Trophoblast cell (in vitro differentiated cells and primary cell): Measurements from ENCODE around the gene RSBN1. TPM values are rescaled to one million over a fixed set of nuclear protein-coding genes. Genes with fewer than 3 reads are reported as not detected.

Experiments used
- DNase-seq, 2 donors: peaks; one replicate each; pipeline ENCODE4 v3.0.0-alpha.2; 2016
- H2AFZ ChIP-seq: 2 replicates; pipeline ENCODE4 v1.6.1; 2013; ENCODE audit warnings: low read length, moderate library complexity, mild to moderate bottlenecking; ENCODE audit not compliant: insufficient read depth, poor library complexity
- H2AK5ac ChIP-seq: 2 replicates; pipeline ENCODE4 v1.6.1; 2013; ENCODE audit warnings: mild to moderate bottlenecking, low read length
- H2BK120ac ChIP-seq: 2 replicates; pipeline ENCODE4 v1.6.1; 2013; ENCODE audit warnings: low read length, mild to moderate bottlenecking, moderate library complexity; ENCODE audit not compliant: insufficient read depth, poor library complexity
- H2BK12ac ChIP-seq: 2 replicates; pipeline ENCODE4 v1.6.1; 2013; ENCODE audit warnings: mild to moderate bottlenecking, low read length, moderate library complexity
- H2BK5ac ChIP-seq: 2 replicates; pipeline ENCODE4 v1.6.1; 2013; ENCODE audit warnings: low read length, low read depth, moderate library complexity, mild to moderate bottlenecking; ENCODE audit not compliant: poor library complexity
- H3K14ac ChIP-seq: 2 replicates; pipeline ENCODE4 v1.6.1; 2013; ENCODE audit warnings: mild to moderate bottlenecking, low read length
- H3K18ac ChIP-seq: 2 replicates; pipeline ENCODE4 v1.6.1; 2013; ENCODE audit warnings: mild to moderate bottlenecking, low read length
- H3K23ac ChIP-seq: 2 replicates; pipeline ENCODE4 v1.6.1; 2013; ENCODE audit warnings: low read length
- H3K27ac ChIP-seq: 2 replicates; pipeline ENCODE4 v1.5.1; 2013; ENCODE audit warnings: low read depth, mild to moderate bottlenecking, inconsistent platforms, low read length, moderate library complexity
- H3K27me3 ChIP-seq: 2 replicates; pipeline ENCODE4 v1.6.1; 2013; ENCODE audit warnings: inconsistent platforms, mild to moderate bottlenecking, low read length, moderate library complexity; ENCODE audit not compliant: insufficient read depth
- H3K36me3 ChIP-seq, 2 experiments: 1 replicate in 1 of 2; 2 replicates in 1 of 2; pipeline ENCODE4 v1.6.1; 2013; ENCODE audit warnings: low read length in 2 of 2, mild to moderate bottlenecking in 2 of 2, moderate library complexity in 1 of 2; ENCODE audit not compliant: insufficient read depth in 2 of 2, control insufficient read depth in 1 of 2
- H3K4ac ChIP-seq: 2 replicates; pipeline ENCODE4 v1.6.1; 2013; ENCODE audit warnings: low read depth, mild to moderate bottlenecking, low read length, moderate library complexity
- H3K4me1 ChIP-seq, 2 experiments: 1 replicate in 1 of 2; 2 replicates in 1 of 2; pipeline ENCODE4 v1.6.1; 2013; ENCODE audit warnings: low read length in 2 of 2, mild to moderate bottlenecking in 2 of 2, moderate library complexity in 1 of 2; ENCODE audit not compliant: insufficient read depth in 2 of 2, control insufficient read depth in 1 of 2
- H3K4me2 ChIP-seq: 2 replicates; pipeline ENCODE4 v1.6.1; 2013; ENCODE audit warnings: inconsistent platforms, mild to moderate bottlenecking, low read length, moderate library complexity
- H3K4me3 ChIP-seq: 2 replicates; pipeline ENCODE4 v1.5.1; 2013; ENCODE audit warnings: mild to moderate bottlenecking, low read depth, low read length, inconsistent platforms
- H3K79me1 ChIP-seq: one replicate; pipeline ENCODE4 v1.6.1; 2013; ENCODE audit warnings: low read length
- H3K79me2 ChIP-seq: 2 replicates; pipeline ENCODE4 v1.6.1; 2013; ENCODE audit warnings: low read length, mild to moderate bottlenecking; ENCODE audit not compliant: control insufficient read depth, insufficient read depth, poor library complexity
- H3K9ac ChIP-seq: 2 replicates; pipeline ENCODE4 v1.6.1; 2013; ENCODE audit warnings: mild to moderate bottlenecking, low read length
- H3K9me3 ChIP-seq: 2 replicates; pipeline ENCODE4 v1.6.1; 2013; ENCODE audit warnings: low read depth, mild to moderate bottlenecking, control low read depth, inconsistent platforms, low read length; ENCODE audit not compliant: insufficient read depth
- H4K12ac ChIP-seq: 2 replicates; pipeline ENCODE4 v1.6.1; 2013; ENCODE audit warnings: low read depth, mild to moderate bottlenecking, low read length, moderate library complexity
- H4K8ac ChIP-seq: 2 replicates; pipeline ENCODE4 v1.6.1; 2013; ENCODE audit warnings: low read depth, mild to moderate bottlenecking, low read length, moderate library complexity
- H4K91ac ChIP-seq: one replicate; pipeline ENCODE4 v1.6.1; 2013; ENCODE audit warnings: low read depth, mild to moderate bottlenecking, low read length, moderate library complexity
- WGBS: extraction: QIAGEN DNeasy Blood & Tissue Kit; methylation state at CpG from one replicate; pipeline ENCODE4 v1.1.7; 2013; ENCODE audit warnings: missing lambda C conversion rate; ENCODE audit not compliant: insufficient read length, insufficient coverage; ENCODE audit errors: extremely low coverage; 5-methylcytosine and 5-hydroxymethylcytosine counted together
- polyA plus RNA-seq: library from polyadenylated mRNA; stranded (reverse); fragments of 200-250 nt; gene quantifications from 2 replicates; pipeline ENCODE4 v1.2.3, GENCODE V29; 2013

RSBN1 gene
- polyA plus RNA-seq, result 5.7 TPM in 2 replicates

- H2AFZ ChIP-seq, result peak within 1 kb of the TSS; percentile 67
- peak within 1 kb of the TSS; percentile 36 for H3K18ac ChIP-seq
- H4K8ac ChIP-seq, result peak within 1 kb of the TSS; percentile 76
- peak within 1 kb of the TSS; percentile 46 for H3K27ac ChIP-seq
- H2BK12ac ChIP-seq, result no peak within 1 kb of the TSS
- H4K12ac ChIP-seq, result peak within 1 kb of the TSS; percentile 63
- DNase-seq, result peak; percentile 100
- H3K79me1 ChIP-seq, result peaks cover 4% of the 10 kb centered on the region
- peak within 1 kb of the TSS; percentile 21 for H2BK120ac ChIP-seq
- no peaks in the 10 kb centered on the region for H3K9me3 ChIP-seq
- H3K79me2 ChIP-seq, result peaks cover 7% of the 10 kb centered on the region
- H3K27me3 ChIP-seq, result no peaks in the 10 kb centered on the region
- peak within 1 kb of the TSS; percentile 75 for H3K9ac ChIP-seq
- peak within 1 kb of the TSS; percentile 1 for H3K14ac ChIP-seq
- peak within 1 kb of the TSS; percentile 65 for H4K91ac ChIP-seq
- peak within 1 kb of the TSS; percentile 17 for H2BK5ac ChIP-seq
- no peak within 1 kb of the TSS for H3K23ac ChIP-seq
- peak within 1 kb of the TSS; percentile 82 for H3K4me2 ChIP-seq
- peak within 1 kb of the TSS; percentile 22 for H3K4ac ChIP-seq
- H3K4me1 ChIP-seq, result no peaks in the 10 kb centered on the region
- H2AK5ac ChIP-seq, result no peak within 1 kb of the TSS
- H3K4me3 ChIP-seq, result peak within 1 kb of the TSS; percentile 98
- WGBS, result no CpG with 5 or more reads among the region's 82 CpGs
- no peaks in the 10 kb centered on the region for H3K36me3 ChIP-seq
Measured at GRCh38 chr1:113811888-113812660, at the start of gene RSBN1. TSS of gene RSBN1 (minus strand) at chr1:113812476. CDS start at chr1:113812412, 64 bp downstream.

- Histone ChIP-seq H3K23ac (no peak overlapping the region), H4K91ac (no peak overlapping the region), H3K9me3 (no peaks in the 10 kb centered on the region), H3K4ac (no peak overlapping the region), H4K8ac (no peak overlapping the region), H2AFZ (no peak overlapping the region), H2AK5ac (no peak overlapping the region), H3K27ac (no peak overlapping the region), H3K36me3 (no peaks in the 10 kb centered on the region), H3K4me1 (no peaks in the 10 kb centered on the region), H2BK5ac (no peak overlapping the region), H3K18ac (no peak overlapping the region), H3K79me1 (no peaks in the 10 kb centered on the region), H3K79me2 (no peaks in the 10 kb centered on the region), H2BK12ac (no peak overlapping the region), H3K14ac (no peak overlapping the region), H3K27me3 (no peaks in the 10 kb centered on the region), H2BK120ac (no peak overlapping the region), H4K12ac (no peak overlapping the region), H3K4me3 (no peak overlapping the region), H3K4me2 (no peak overlapping the region), H3K9ac (no peak overlapping the region)
- no peak for DNase-seq
- no CpG with 5 or more reads among the region's 5 CpGs for WGBS
Measured at GRCh38 chr1:113861641-113862040, 49.4 kb upstream of the RSBN1 start.

- Histone ChIP-seq H3K9me3 (no peaks in the 10 kb centered on the region), H3K79me1 (no peaks in the 10 kb centered on the region), H2AK5ac (no peak overlapping the region), H3K4ac (no peak overlapping the region), H4K8ac (no peak overlapping the region), H3K79me2 (no peaks in the 10 kb centered on the region), H3K4me1 (no peaks in the 10 kb centered on the region), H2BK12ac (no peak overlapping the region), H2BK120ac (no peak overlapping the region), H2AFZ (no peak overlapping the region), H3K4me2 (no peak overlapping the region), H3K9ac (no peak overlapping the region), H3K4me3 (no peak overlapping the region), H3K27me3 (no peaks in the 10 kb centered on the region), H3K23ac (no peak overlapping the region), H4K91ac (no peak overlapping the region), H3K14ac (no peak overlapping the region), H4K12ac (no peak overlapping the region), H2BK5ac (no peak overlapping the region), H3K27ac (no peak overlapping the region), H3K18ac (no peak overlapping the region), H3K36me3 (no peaks in the 10 kb centered on the region)
- no CpG with 5 or more reads among the region's 3 CpGs for WGBS
- no peak for DNase-seq
Measured at GRCh38 chr1:113860891-113861290, 48.6 kb upstream of the RSBN1 start.

GRCh38 chr1:113859478-113860175, 47.4 kb upstream of the RSBN1 start:
- H3K4ac ChIP-seq, result no peak overlapping the region
- H2BK12ac ChIP-seq, result no peak overlapping the region
- no peak overlapping the region for H3K18ac ChIP-seq
- no peaks in the 10 kb centered on the region for H3K9me3 ChIP-seq
- no peak overlapping the region for H4K8ac ChIP-seq
- H2BK120ac ChIP-seq, result no peak overlapping the region
- H3K4me1 ChIP-seq, result no peaks in the 10 kb centered on the region
- no peak overlapping the region for H4K12ac ChIP-seq
- WGBS, result no CpG with 5 or more reads among the region's 3 CpGs
- H4K91ac ChIP-seq, result no peak overlapping the region
- no peak for DNase-seq
- H3K9ac ChIP-seq, result no peak overlapping the region
- H3K23ac ChIP-seq, result no peak overlapping the region
- H3K27ac ChIP-seq, result no peak overlapping the region
- no peak overlapping the region for H3K4me3 ChIP-seq
- no peaks in the 10 kb centered on the region for H3K36me3 ChIP-seq
- H2AK5ac ChIP-seq, result no peak overlapping the region
- H2BK5ac ChIP-seq, result no peak overlapping the region
- H3K14ac ChIP-seq, result no peak overlapping the region
- no peak overlapping the region for H2AFZ ChIP-seq
- H3K79me1 ChIP-seq, result no peaks in the 10 kb centered on the region
- no peak overlapping the region for H3K4me2 ChIP-seq
- no peaks in the 10 kb centered on the region for H3K79me2 ChIP-seq
- no peaks in the 10 kb centered on the region for H3K27me3 ChIP-seq
